Measurements from ENCODE around the gene ZFAND3. TPM values are rescaled to one million over a fixed set of nuclear protein-coding genes. Genes with fewer than 3 reads are reported as not detected.

ZFAND3 gene
- total and polyA plus RNA-seq, 7 donors: 48.5 to 166 (median 141) TPM

DNA sequence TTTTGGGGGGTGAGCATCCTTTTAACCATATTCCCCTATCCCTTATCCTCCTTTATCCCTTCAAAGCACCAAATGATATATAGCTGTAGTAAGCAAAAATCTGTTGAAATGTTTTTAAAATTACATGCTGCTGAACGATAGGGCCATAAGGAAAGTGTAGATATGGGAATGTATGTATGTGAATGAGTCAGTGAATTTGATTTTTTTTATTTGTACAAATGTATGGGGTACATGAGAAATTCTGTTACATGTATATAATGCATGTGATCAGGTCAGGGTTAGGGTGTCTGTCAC lies 327.2 kb downstream of the ZFAND3 start:
- WGBS, 3 donors: 84 to 97% (median 90%) methylated on average over 1 of the region's 1 CpG
- H3K4me3 ChIP-seq: no peak overlapping the region
- H3K9me3 ChIP-seq: no peaks in the 10 kb centered on the region
- no peak overlapping the region for H3K27ac ChIP-seq
- intact Hi-C loops (cut with DNase I): no loop called here
- no peaks in the 10 kb centered on the region for H3K4me1 ChIP-seq
- no peak for DNase-seq
- H3K27me3 ChIP-seq (ENCODE audit: insufficient read depth in 3 of 3, low read length in 2 of 3): no peaks in the 10 kb centered on the region
- H3K36me3 ChIP-seq (ENCODE audit: insufficient read depth in 1 of 2, low read depth in 1 of 2): peaks cover 0 to 5% of the 10 kb centered on the region in 2 donors
- ATAC-seq: no peak
- TF ChIP-seq, protein P1, sequence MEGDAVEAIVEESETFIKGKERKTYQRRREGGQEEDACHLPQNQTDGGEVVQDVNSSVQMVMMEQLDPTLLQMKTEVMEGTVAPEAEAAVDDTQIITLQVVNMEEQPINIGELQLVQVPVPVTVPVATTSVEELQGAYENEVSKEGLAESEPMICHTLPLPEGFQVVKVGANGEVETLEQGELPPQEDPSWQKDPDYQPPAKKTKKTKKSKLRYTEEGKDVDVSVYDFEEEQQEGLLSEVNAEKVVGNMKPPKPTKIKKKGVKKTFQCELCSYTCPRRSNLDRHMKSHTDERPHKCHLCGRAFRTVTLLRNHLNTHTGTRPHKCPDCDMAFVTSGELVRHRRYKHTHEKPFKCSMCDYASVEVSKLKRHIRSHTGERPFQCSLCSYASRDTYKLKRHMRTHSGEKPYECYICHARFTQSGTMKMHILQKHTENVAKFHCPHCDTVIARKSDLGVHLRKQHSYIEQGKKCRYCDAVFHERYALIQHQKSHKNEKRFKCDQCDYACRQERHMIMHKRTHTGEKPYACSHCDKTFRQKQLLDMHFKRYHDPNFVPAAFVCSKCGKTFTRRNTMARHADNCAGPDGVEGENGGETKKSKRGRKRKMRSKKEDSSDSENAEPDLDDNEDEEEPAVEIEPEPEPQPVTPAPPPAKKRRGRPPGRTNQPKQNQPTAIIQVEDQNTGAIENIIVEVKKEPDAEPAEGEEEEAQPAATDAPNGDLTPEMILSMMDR (IDR thresholded peaks at IDR 0.05): no peak

DNA sequence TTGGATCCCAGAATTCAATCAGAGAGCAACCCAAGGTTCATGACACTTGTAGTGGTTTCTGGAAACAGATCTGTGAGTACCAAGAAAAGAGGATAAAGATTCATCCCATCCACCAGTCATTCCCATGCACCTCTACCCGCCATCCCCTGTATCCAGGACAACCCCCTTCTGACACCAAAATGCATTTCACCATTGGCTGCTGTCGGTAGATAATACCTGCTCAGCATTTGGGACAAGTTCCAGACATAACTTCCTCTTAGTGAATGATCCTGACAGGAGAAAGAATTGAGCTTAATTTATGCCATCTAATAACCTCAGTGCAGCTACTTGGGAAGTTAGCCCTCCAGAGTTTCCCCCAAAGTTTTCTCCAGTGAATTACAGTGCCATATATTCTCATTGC lies 329.1 kb downstream of the ZFAND3 start:
- no peaks in the 10 kb centered on the region for H3K9me3 ChIP-seq
- intact Hi-C loops (cut with DNase I): no loop called here
- DNase-seq (no peak), ATAC-seq (no peak)
- WGBS, 3 donors: 84 to 89% (median 86%) methylated on average over 2 of the region's 2 CpGs
- H3K27me3 ChIP-seq (ENCODE audit: insufficient read depth in 3 of 3, low read length in 2 of 3): no peaks in the 10 kb centered on the region
- TF ChIP-seq, protein P1 (IDR thresholded peaks at IDR 0.05): no peak
- H3K27ac ChIP-seq: no peak overlapping the region
- H3K36me3 ChIP-seq (ENCODE audit: insufficient read depth in 1 of 2, low read depth in 1 of 2): peaks cover 0 to 16% of the 10 kb centered on the region in 2 donors
- no peak overlapping the region for H3K4me3 ChIP-seq
- no peaks in the 10 kb centered on the region for H3K4me1 ChIP-seq

DNA sequence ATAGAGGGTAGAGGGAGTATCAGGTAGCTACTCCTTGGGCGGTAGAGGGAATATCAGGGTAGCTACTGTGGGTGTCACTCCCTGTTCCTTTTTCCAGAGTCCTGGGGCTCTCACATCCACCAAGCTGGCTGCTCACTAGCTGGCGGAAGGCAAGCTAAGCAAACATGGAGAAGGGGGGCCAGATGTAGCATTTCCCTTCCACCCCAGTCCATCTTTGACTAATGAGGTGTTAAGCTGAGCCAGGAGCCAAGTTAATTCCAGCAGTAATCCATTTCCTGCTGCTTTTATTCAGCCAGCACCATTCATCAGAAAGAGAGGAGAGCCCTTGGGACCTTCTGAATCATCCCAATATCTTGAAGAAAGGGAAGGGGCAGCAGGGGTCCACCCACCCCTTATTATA lies 330.0 kb downstream of the ZFAND3 start:
- no peaks in the 10 kb centered on the region for H3K9me3 ChIP-seq
- no peaks in the 10 kb centered on the region for H3K27me3 ChIP-seq (ENCODE audit: insufficient read depth in 3 of 3, low read length in 2 of 3)
- WGBS, 3 donors: 90 to 95% (median 94%) methylated on average over 2 of the region's 2 CpGs
- TF ChIP-seq, protein P1 (IDR thresholded peaks at IDR 0.05): no peak
- H3K36me3 ChIP-seq (ENCODE audit: insufficient read depth in 1 of 2, low read depth in 1 of 2): peaks cover 0 to 16% of the 10 kb centered on the region in 2 donors
- DNase-seq (no peak), ATAC-seq (no peak)
- H3K4me3 ChIP-seq: no peak overlapping the region
- intact Hi-C loops (cut with DNase I): no loop called here
- no peaks in the 10 kb centered on the region for H3K4me1 ChIP-seq
- H3K27ac ChIP-seq: no peak overlapping the region

DNA sequence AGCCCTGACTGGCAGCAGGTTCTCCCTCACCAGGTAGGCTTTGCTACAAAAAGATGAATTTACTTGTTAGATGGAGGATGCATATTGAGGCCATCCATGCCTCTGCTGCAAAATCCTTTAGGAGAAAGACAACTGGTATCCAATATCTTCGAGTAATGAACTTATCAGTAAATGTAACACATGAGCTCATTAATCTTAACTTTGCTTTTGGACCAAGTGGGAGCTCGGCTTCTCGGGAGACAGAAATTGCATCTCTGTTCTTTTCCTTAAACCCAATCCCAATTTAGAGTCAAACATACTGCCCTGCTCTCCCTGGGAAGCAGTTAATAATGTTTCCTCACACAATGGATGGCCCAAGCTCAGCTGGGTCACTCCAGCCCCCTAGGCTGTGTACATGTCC lies 330.5 kb downstream of the ZFAND3 start:
- TF ChIP-seq, protein P1 (IDR thresholded peaks at IDR 0.05): no peak
- Histone ChIP-seq H3K27ac (no peak overlapping the region), H3K36me3 (ENCODE audit: insufficient read depth in 1 of 2, low read depth in 1 of 2) (peaks cover 0 to 16% of the 10 kb centered on the region in 2 donors), H3K4me3 (no peak overlapping the region), H3K27me3 (ENCODE audit: insufficient read depth in 3 of 3, low read length in 2 of 3) (no peaks in the 10 kb centered on the region), H3K9me3 (no peaks in the 10 kb centered on the region), H3K4me1 (no peaks in the 10 kb centered on the region)
- intact Hi-C loops (cut with DNase I): no loop called here
- 93 to 99% (median 95%) methylated on average over 3 of the region's 3 CpGs for WGBS, 3 donors
- no peak for DNase-seq
- no peak for ATAC-seq

DNA sequence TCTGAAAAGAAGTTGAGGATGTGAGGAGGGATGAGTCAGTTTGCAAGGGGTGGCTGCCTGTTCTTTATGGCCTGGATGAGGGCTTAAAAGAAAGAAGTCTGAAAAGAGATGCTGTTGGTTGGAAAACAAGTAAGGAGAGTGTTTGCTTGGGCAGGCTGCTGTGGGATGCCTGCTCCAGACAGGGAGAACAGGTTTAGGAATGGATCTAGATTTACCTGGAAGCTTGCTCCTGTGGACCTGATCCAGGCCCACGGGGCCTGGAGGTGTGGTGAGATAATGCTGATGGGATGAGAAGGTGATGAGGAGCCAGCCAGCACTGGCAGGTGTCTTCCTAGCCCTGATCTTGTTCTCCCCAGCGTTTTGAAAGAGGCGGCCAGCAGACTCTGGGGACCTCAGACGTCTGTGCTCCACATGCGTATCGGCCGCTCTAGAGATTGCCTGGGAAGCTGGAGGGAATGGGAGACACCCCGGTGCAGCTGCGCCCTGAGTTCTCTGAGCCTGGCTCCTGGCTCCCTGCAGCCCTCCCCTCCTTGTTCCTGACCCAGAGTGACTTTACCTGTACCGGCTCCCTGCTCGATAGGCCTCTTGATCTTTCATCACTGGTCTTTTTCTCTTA lies 331.3 kb downstream of the ZFAND3 start:
- ATAC-seq: no peak
- H3K36me3 ChIP-seq (ENCODE audit: insufficient read depth in 1 of 2, low read depth in 1 of 2): peaks cover 0 to 16% of the 10 kb centered on the region in 2 donors
- no peak overlapping the region for H3K4me3 ChIP-seq
- H3K27ac ChIP-seq: no peak overlapping the region
- H3K27me3 ChIP-seq (ENCODE audit: insufficient read depth in 3 of 3, low read length in 2 of 3): no peaks in the 10 kb centered on the region
- no peak for DNase-seq
- intact Hi-C loops (cut with DNase I): no loop called here
- H3K4me1 ChIP-seq: no peaks in the 10 kb centered on the region
- TF ChIP-seq, protein P1 (IDR thresholded peaks at IDR 0.05): no peak
- 78 to 82% (median 80%) methylated on average over 10 to 11 of the region's 11 CpGs for WGBS, 3 donors
- no peaks in the 10 kb centered on the region for H3K9me3 ChIP-seq
